T-cell (primary cell): ENCODE measurements around the gene SPSB4. TPM values are rescaled to one million over a fixed set of nuclear protein-coding genes. Genes with fewer than 3 reads are reported as not detected.

ENCODE experiments used
- ATAC-seq, 4 experiments: fragments of 200-7000 bp in 3 of 4; fragments of 150-1000 bp in 1 of 4; cut with Tn5 transposase; replicated peaks in 1 of 4; 1 replicate in 3 of 4; 2 replicates in 1 of 4; pipeline ENCODE4 v1.10.0; 2021; ENCODE audit warnings: moderate library complexity in 3 of 4, mild to moderate bottlenecking in 2 of 4, moderate number of reproducible peaks in 1 of 4
- CTCF ChIA-PET, 2 donors: fragments of 300-600 bp; sonication (Branson Sonifier 250); formaldehyde crosslinking; loops; one replicate each; lab custom pipeline; 2022; ENCODE audit warnings: antibody characterized with exemption in 2 of 2; lab: Charles Lee
- POLR2A ChIA-PET, 2 donors: fragments of 300-600 bp; sonication (Branson Sonifier 250); formaldehyde crosslinking; loops; one replicate each; lab custom pipeline; 2022; ENCODE audit warnings: antibody characterized with exemption in 2 of 2; lab: Charles Lee
- DNase-seq, 35 experiments: peaks; one replicate each; pipeline versions ENCODE4 v3.0.0 to v3.0.0-alpha.2; 2013 to 2023
- H3K27ac ChIP-seq: one replicate; pipeline ENCODE4 v1.5.1; 2013; ENCODE audit warnings: low read length
- H3K27me3 ChIP-seq, 2 experiments: replicated peaks in 1 of 2; 1 replicate in 1 of 2; 2 replicates in 1 of 2; pipeline versions ENCODE4 v1.6.1 to v1.7.0; 2013; ENCODE audit warnings: low read length in 1 of 2, mixed read lengths in 1 of 2; ENCODE audit not compliant: control insufficient read depth in 2 of 2, insufficient read depth in 2 of 2; ENCODE audit errors: extremely low read depth in 1 of 2
- H3K36me3 ChIP-seq, 2 donors: 1 replicate in 1 of 2; 2 replicates in 1 of 2; pipeline versions ENCODE4 v1.6.1 to v1.7.0; 2013; ENCODE audit warnings: low read length in 1 of 2; ENCODE audit not compliant: control insufficient read depth in 2 of 2, insufficient read depth in 1 of 2; ENCODE audit errors: extremely low read depth in 1 of 2
- H3K4me1 ChIP-seq, 2 experiments: 1 replicate in 1 of 2; 2 replicates in 1 of 2; pipeline versions ENCODE4 v1.6.1 to v1.7.0; 2013; ENCODE audit warnings: low read length in 2 of 2, mixed read lengths in 1 of 2; ENCODE audit not compliant: insufficient read depth in 2 of 2, control insufficient read depth in 1 of 2; ENCODE audit errors: extremely low read depth in 1 of 2
- H3K4me3 ChIP-seq, 2 donors: 1 replicate in 1 of 2; 2 replicates in 1 of 2; pipeline versions ENCODE4 v1.5.1 to v1.7.0; 2013; ENCODE audit warnings: mild to moderate bottlenecking in 2 of 2, low read length in 1 of 2, moderate library complexity in 1 of 2; ENCODE audit not compliant: control insufficient read depth in 1 of 2; ENCODE audit errors: extremely low read depth in 1 of 2
- H3K9me3 ChIP-seq: 2 replicates; pipeline ENCODE4 v1.7.0; 2013
- H3K27ac Mint-ChIP-seq, 2 donors: one replicate each; pipeline ENCODE4 v1.8.0; 2020 to 2021; ENCODE audit warnings: mild to moderate bottlenecking in 2 of 2, mixed read lengths in 2 of 2
- H3K27me3 Mint-ChIP-seq, 2 donors: one replicate each; pipeline ENCODE4 v1.8.0; 2021 to 2022; ENCODE audit warnings: mixed read lengths in 2 of 2
- H3K36me3 Mint-ChIP-seq: one replicate; pipeline ENCODE4 v1.8.0; 2021; ENCODE audit warnings: mixed read lengths
- H3K4me1 Mint-ChIP-seq, 3 donors: one replicate each; pipeline ENCODE4 v1.8.0; 2020 to 2022; ENCODE audit warnings: mixed read lengths in 3 of 3, mild to moderate bottlenecking in 1 of 3
- H3K4me3 Mint-ChIP-seq, 3 donors: one replicate each; pipeline ENCODE4 v1.8.0; 2020 to 2022; ENCODE audit warnings: mild to moderate bottlenecking in 3 of 3, mixed read lengths in 3 of 3, moderate library complexity in 3 of 3
- H3K9me3 Mint-ChIP-seq, 3 donors: one replicate each; pipeline ENCODE4 v1.8.0; 2020 to 2022; ENCODE audit warnings: mixed read lengths in 3 of 3
- WGBS: methylation state at CpG from one replicate; pipeline ENCODE4 v1.1.5; 2013; ENCODE audit warnings: missing lambda C conversion rate; ENCODE audit not compliant: insufficient coverage; 5-methylcytosine and 5-hydroxymethylcytosine counted together
- total RNA-seq, 35 experiments: library from RNA in 6 of 35; stranded (reverse) in 6 of 35; fragments of 120-200 nt in 1 of 35; gene quantifications; one replicate each; pipeline versions ENCODE4 v1.2.1 to v1.2.4 and lab custom pipeline; 2013 to 2026

Gene SPSB4
- total RNA-seq, 5 donors from 2014 or later (not counting 1 experiment from before 2014, with no cell fraction given), result not detected

DNA sequence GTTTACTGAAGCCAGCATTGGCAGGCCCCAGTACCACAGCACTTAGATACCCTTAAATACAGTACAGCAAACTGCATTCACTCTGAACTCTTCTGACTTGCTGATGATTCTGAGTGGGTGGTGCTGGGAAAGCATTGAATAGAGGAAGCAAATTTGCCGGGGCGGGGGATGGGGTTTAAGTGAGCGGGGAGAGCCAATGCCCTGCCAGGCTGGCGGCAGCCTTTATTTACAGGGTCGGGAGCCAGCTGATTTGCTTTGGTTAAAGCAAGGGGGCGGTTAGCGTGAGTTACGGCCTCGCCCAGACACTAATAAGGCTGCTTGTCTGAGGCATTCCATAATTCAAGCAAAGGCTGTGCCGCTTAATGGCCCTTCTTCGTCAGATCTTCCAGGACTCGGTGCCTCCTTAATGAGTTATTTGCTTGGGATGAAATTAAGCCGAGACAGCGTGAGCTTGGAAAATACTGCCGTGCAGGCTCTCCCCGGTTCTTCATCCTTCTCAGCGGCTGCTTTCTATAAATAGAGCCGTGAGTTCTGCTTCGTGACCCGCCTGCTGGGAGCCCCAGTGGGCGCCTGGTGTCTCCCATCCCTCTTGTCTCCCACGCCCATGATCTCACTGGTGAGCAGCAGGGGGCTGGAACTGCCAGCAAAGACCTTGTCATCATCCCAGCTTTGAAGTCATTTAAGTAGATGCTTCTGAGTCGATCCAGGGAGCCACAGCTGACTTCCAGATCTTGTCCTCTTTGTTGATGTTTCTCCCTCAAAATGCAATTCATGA is 25.8 kb downstream of the SPSB4 start:
- H3K4me3 ChIP-seq, result peak overlapping the region in 1 of 2 donors; percentile 35
- DNase-seq (peak in 17 of 35 experiments; percentile 1 to 44 (median 15)), ATAC-seq (peak in 3 of 4 experiments; percentile 42 to 80 (median 60))
- ChIA-PET POLR2A (no interaction called here), CTCF (interaction anchor here in 1 of 2 donors (0.6 kb wide), 1 partner anchor 66 kb away, joined by 4 read pairs; no protein-coding TSS in a partner anchor)
- Mint-ChIP-seq H3K27ac (no peak overlapping the region), H3K4me3 (peak overlapping the region in 2 of 3 donors; percentile 32 to 71), H3K27me3 (peaks cover 0 to 3% of the 10 kb centered on the region in 2 donors), H3K4me1 (peaks cover 7 to 17% (median 10%) of the 10 kb centered on the region in 3 donors), H3K36me3 (no peaks in the 10 kb centered on the region), H3K9me3 (no peaks in the 10 kb centered on the region)
- no peaks in the 10 kb centered on the region for H3K9me3 ChIP-seq
- 23% methylated on average over 19 of the region's 23 CpGs for WGBS
- H3K27me3 ChIP-seq, result peaks cover 0 to 17% of the 10 kb centered on the region in 2 experiments
- H3K4me1 ChIP-seq, result peaks cover 0 to 14% of the 10 kb centered on the region in 2 experiments
- no peak overlapping the region for H3K27ac ChIP-seq
- H3K36me3 ChIP-seq, result no peaks in the 10 kb centered on the region

DNA sequence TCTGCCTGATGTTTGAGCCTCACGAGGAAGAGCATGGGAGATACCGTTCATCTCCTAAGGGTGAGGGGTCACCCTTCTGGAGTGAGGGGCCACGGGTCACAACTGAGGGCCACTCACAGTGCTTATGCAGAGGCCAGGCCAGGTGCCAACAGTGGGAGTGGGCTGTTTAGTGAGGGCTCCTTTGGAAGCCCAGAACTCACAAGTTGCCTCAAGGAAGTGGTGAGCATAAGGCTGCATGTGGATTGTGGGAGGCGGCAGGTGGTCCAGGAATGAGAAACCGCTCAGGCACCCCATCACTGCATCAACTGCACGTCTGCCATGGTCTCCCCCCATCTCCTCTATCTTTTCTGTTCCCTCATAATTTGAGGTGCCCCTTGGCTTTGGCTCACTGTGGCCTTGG is 26.5 kb downstream of the SPSB4 start:
- H3K9me3 ChIP-seq, result no peaks in the 10 kb centered on the region
- POLR2A ChIA-PET, result no interaction called here
- CTCF ChIA-PET, result interaction anchor here in 1 of 2 donors (0.5 kb wide), 1 partner anchor 38 kb away, joined by 5 read pairs; no protein-coding TSS in a partner anchor
- no peaks in the 10 kb centered on the region for H3K9me3 Mint-ChIP-seq
- WGBS, result 74% methylated on average over 4 of the region's 6 CpGs
- H3K36me3 Mint-ChIP-seq, result no peaks in the 10 kb centered on the region
- H3K27ac ChIP-seq, result no peak overlapping the region
- H3K27me3 ChIP-seq, result peaks cover 0 to 17% of the 10 kb centered on the region in 2 experiments
- peaks cover 7 to 17% (median 10%) of the 10 kb centered on the region in 3 donors for H3K4me1 Mint-ChIP-seq
- peak overlapping the region in 1 of 3 donors; percentile 71 for H3K4me3 Mint-ChIP-seq
- ATAC-seq, result no peak
- peaks cover 0 to 3% of the 10 kb centered on the region in 2 donors for H3K27me3 Mint-ChIP-seq
- H3K4me1 ChIP-seq, result peaks cover 0 to 14% of the 10 kb centered on the region in 2 experiments
- no peak for DNase-seq
- H3K27ac Mint-ChIP-seq, result no peak overlapping the region
- H3K4me3 ChIP-seq, result no peak overlapping the region
- H3K36me3 ChIP-seq, result no peaks in the 10 kb centered on the region

DNA sequence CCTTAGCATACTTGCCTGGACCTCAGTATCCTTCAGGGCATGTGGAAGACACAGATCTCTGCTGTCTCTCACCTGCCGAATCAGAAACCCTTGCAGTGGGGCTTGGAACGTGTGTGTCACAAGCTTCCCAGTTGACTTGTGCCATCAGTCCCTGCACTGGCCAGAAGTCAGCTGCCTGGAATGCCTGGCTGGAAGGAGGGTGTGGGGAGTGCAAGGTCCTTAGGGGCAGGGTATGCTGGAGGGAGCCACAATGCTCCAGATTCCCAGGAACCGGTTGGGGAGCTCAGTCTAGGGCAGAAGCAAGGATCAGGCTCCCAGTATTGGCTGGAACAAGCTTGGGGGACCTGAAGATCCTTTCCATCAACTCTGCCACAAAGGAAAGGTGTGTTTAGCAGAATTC is 27.1 kb downstream of the SPSB4 start:
- H3K36me3 ChIP-seq, result no peaks in the 10 kb centered on the region
- H3K4me1 ChIP-seq, result peaks cover 0 to 14% of the 10 kb centered on the region in 2 experiments
- DNase-seq (no peak), ATAC-seq (no peak)
- Mint-ChIP-seq H3K27ac (no peak overlapping the region), H3K4me1 (peaks cover 7 to 17% (median 10%) of the 10 kb centered on the region in 3 donors), H3K27me3 (peaks cover 0 to 3% of the 10 kb centered on the region in 2 donors), H3K9me3 (no peaks in the 10 kb centered on the region), H3K36me3 (no peaks in the 10 kb centered on the region), H3K4me3 (no peak overlapping the region)
- 95% methylated on average over 2 of the region's 3 CpGs for WGBS
- ChIA-PET POLR2A (no interaction called here), CTCF (interaction anchor here in 1 of 2 donors (0.5 kb wide), 1 partner anchor 38 kb away, joined by 5 read pairs; no protein-coding TSS in a partner anchor)
- H3K27ac ChIP-seq, result no peak overlapping the region
- peaks cover 0 to 17% of the 10 kb centered on the region in 2 experiments for H3K27me3 ChIP-seq
- no peak overlapping the region for H3K4me3 ChIP-seq
- no peaks in the 10 kb centered on the region for H3K9me3 ChIP-seq

DNA sequence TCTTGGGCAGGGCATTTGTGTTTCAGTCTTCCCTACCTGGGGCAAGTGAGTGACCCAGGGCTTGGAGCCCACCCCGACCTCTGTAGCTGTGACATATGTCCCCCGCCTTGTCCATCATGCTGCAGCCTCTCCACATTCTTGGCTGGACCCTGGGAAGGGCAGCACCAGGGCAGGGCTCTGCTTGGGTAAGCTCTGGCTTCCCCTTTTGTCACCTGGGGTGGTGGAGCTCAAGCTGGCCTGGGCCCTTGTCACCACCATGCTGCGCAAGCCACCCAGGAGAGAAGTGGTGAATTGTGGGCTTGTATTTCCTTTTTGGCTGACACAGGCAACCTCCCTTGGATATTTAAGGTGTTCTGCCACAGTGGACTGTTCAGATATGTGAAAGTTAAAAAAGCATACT is 29.3 kb downstream of the SPSB4 start:
- H3K4me3 ChIP-seq, result no peak overlapping the region
- H3K9me3 Mint-ChIP-seq, result no peaks in the 10 kb centered on the region
- peaks cover 7 to 17% (median 10%) of the 10 kb centered on the region in 3 donors for H3K4me1 Mint-ChIP-seq
- ChIA-PET CTCF (no interaction called here), POLR2A (no interaction called here)
- no peaks in the 10 kb centered on the region for H3K36me3 Mint-ChIP-seq
- no peak overlapping the region for H3K27ac ChIP-seq
- H3K27me3 Mint-ChIP-seq, result peaks cover 0 to 4% of the 10 kb centered on the region in 2 donors
- no peaks in the 10 kb centered on the region for H3K9me3 ChIP-seq
- WGBS, result 86% methylated on average over 3 of the region's 3 CpGs
- H3K27ac Mint-ChIP-seq, result no peak overlapping the region
- DNase-seq (no peak), ATAC-seq (no peak)
- peaks cover 0 to 17% of the 10 kb centered on the region in 2 experiments for H3K27me3 ChIP-seq
- no peaks in the 10 kb centered on the region for H3K36me3 ChIP-seq
- no peak overlapping the region for H3K4me3 Mint-ChIP-seq
- H3K4me1 ChIP-seq, result peaks cover 0 to 14% of the 10 kb centered on the region in 2 experiments

DNA sequence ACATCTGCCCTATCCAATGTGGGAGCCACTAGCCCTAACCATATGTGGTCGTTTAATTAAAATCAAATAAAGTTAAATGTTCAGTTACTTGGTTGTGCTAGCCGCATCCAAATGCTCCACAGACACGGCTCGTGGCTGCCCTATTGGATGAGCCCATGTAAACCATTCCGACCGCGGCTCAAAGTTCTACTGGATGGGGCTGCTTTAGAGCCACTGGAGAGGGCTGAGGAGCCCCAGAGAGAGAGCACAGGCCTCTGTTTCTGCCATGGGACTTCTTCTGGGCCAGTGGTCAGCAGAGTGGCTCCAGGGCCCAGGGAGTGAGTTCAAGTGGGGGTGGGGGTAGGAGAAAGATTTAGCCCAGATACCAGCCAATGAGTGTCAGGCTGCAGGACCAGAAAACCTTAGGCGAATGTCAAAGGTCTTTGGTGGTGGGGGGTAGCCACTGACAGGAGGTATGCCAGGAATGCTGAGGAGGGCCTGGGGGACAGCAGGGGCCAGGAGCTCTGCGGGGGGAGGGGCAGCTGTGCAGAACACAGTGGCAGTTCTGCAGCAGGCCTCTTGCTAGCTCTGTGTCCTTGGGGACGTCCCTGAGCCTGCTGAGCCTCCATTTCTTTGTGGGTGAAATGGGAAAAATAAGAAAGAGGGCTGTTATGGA is 30.1 kb downstream of the SPSB4 start:
- ChIA-PET POLR2A (no interaction called here), CTCF (no interaction called here)
- DNase-seq, result no peak
- 89% methylated on average over 9 of the region's 10 CpGs for WGBS
- no peak overlapping the region for H3K4me3 ChIP-seq
- no peaks in the 10 kb centered on the region for H3K36me3 Mint-ChIP-seq
- H3K4me1 ChIP-seq, result peaks cover 0 to 14% of the 10 kb centered on the region in 2 experiments
- no peak for ATAC-seq
- H3K27ac ChIP-seq, result no peak overlapping the region
- no peak overlapping the region for H3K27ac Mint-ChIP-seq
- H3K9me3 ChIP-seq, result no peaks in the 10 kb centered on the region
- peaks cover 7 to 14% (median 10%) of the 10 kb centered on the region in 3 donors for H3K4me1 Mint-ChIP-seq
- H3K27me3 Mint-ChIP-seq, result peaks cover 0 to 6% of the 10 kb centered on the region in 2 donors
- no peak overlapping the region for H3K4me3 Mint-ChIP-seq
- no peaks in the 10 kb centered on the region for H3K36me3 ChIP-seq
- H3K27me3 ChIP-seq, result peaks cover 0 to 13% of the 10 kb centered on the region in 2 experiments
- no peaks in the 10 kb centered on the region for H3K9me3 Mint-ChIP-seq

DNA sequence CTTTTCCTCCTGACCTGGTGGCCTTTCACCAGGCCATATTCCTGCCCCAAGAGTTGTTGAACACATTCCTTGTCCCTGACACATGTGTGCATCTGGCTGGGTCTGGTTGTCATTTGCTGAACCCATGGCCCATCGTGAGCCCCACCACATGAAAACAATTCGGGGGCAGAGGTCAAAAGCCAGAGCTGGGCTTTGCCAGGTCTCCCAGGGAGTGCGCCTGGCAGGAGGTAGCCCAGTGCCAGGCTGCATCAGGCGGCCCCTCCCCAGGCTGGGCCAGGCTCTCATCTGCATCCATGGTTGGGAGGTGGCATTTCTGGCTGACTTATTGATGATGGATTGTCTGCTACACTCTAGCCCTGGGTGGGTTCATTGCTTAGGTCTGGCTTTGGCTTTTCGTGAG is 30.9 kb downstream of the SPSB4 start:
- Histone ChIP-seq H3K36me3 (no peaks in the 10 kb centered on the region), H3K27me3 (peaks cover 0 to 16% of the 10 kb centered on the region in 2 experiments), H3K4me1 (peaks cover 0 to 6% of the 10 kb centered on the region in 2 experiments), H3K4me3 (no peak overlapping the region), H3K9me3 (no peaks in the 10 kb centered on the region), H3K27ac (no peak overlapping the region)
- ChIA-PET POLR2A (no interaction called here), CTCF (no interaction called here)
- Mint-ChIP-seq H3K27me3 (peaks cover 0 to 6% of the 10 kb centered on the region in 2 donors), H3K4me1 (peaks cover 4 to 6% (median 5%) of the 10 kb centered on the region in 3 donors), H3K4me3 (no peak overlapping the region), H3K36me3 (no peaks in the 10 kb centered on the region), H3K9me3 (no peaks in the 10 kb centered on the region), H3K27ac (no peak overlapping the region)
- DNase-seq, result no peak
- peak in 1 of 4 experiments; percentile 16 for ATAC-seq
- WGBS, result 86% methylated on average over 5 of the region's 5 CpGs
